H1 (cell line): ENCODE measurements around the gene TFB2M. TPM values are rescaled to one million over a fixed set of nuclear protein-coding genes. Genes with fewer than 3 reads are reported as not detected.

Experiments
- BACH1 ChIP-seq: IDR thresholded peaks from 2 replicates; pipeline ENCODE4 v1.6.1; 2012; ENCODE audit warnings: low read length, improper control_type of control experiment
- BRCA1 ChIP-seq: IDR thresholded peaks from 2 replicates; pipeline ENCODE4 v1.6.1; 2012; ENCODE audit warnings: low read depth, low read length, improper control_type of control experiment
- CBX5 ChIP-seq: fragments of 300-800, 300-1000 bp; sonication (generic); IDR thresholded peaks from 2 replicates; pipeline ENCODE4 v1.7.1; 2016; ENCODE audit warnings: antibody characterized with exemption, low read length, low read depth
- CTBP2 ChIP-seq: IDR thresholded peaks from 2 replicates; pipeline ENCODE4 v1.7.0; 2011; ENCODE audit warnings: borderline replicate concordance, mild to moderate bottlenecking, moderate library complexity, mixed read lengths, low read length; ENCODE audit not compliant: insufficient read depth, insufficient read length
- E2F6 ChIP-seq: IDR thresholded peaks from 2 replicates; pipeline ENCODE4 v1.6.1; 2012; ENCODE audit warnings: inconsistent platforms
- EGR1 ChIP-seq: IDR thresholded peaks from 2 replicates; pipeline ENCODE4 v1.6.1; 2011; ENCODE audit warnings: low read depth, low read length, borderline replicate concordance
- EZH2 ChIP-seq: fragments of 200-600 bp; sonication (generic); IDR thresholded peaks from 2 replicates; pipeline ENCODE4 v1.7.1; 2012; ENCODE audit warnings: low read depth, mild to moderate bottlenecking, moderate library complexity, low read length, inconsistent platforms; ENCODE audit not compliant: severe bottlenecking
- HDAC2 ChIP-seq, 2 experiments: fragments of 300-600 bp in 1 of 2; sonication (generic) in 1 of 2; IDR thresholded peaks; 2 replicates each; pipeline ENCODE4 v1.6.1; 2011 to 2012; ENCODE audit warnings: low read depth in 2 of 2, low read length in 2 of 2, mild to moderate bottlenecking in 2 of 2, moderate library complexity in 2 of 2, borderline replicate concordance in 1 of 2, inconsistent platforms in 1 of 2
- JUN ChIP-seq: IDR thresholded peaks from 2 replicates; pipeline ENCODE4 v1.6.1; 2011; ENCODE audit warnings: low read depth, mild to moderate bottlenecking, improper control_type of control experiment, low read length
- JUND ChIP-seq: IDR thresholded peaks from 2 replicates; pipeline ENCODE4 v1.6.1; 2011; ENCODE audit warnings: mild to moderate bottlenecking, improper control_type of control experiment, low read length
- KDM5A ChIP-seq: fragments of 200-600 bp; IDR thresholded peaks from 2 replicates; pipeline ENCODE4 v1.7.1; 2012; ENCODE audit warnings: mild to moderate bottlenecking, low read length, inconsistent platforms, mixed read lengths
- NANOG ChIP-seq: IDR thresholded peaks from 2 replicates; pipeline ENCODE4 v1.6.1; 2011; ENCODE audit warnings: low read length, low read depth, mild to moderate bottlenecking, inconsistent platforms; ENCODE audit not compliant: insufficient read depth, poor library complexity, severe bottlenecking
- POLR2A ChIP-seq, 2 experiments: IDR thresholded peaks; 1 replicate in 1 of 2; 2 replicates in 1 of 2; pipeline ENCODE4 v1.6.1; 2011; ENCODE audit warnings: low read depth in 2 of 2, low read length in 2 of 2, mild to moderate bottlenecking in 2 of 2; ENCODE audit errors: control extremely low read depth in 1 of 2
- RNF2 ChIP-seq: fragments of 200-900, 300-1000 bp; sonication (generic); IDR thresholded peaks from 2 replicates; pipeline ENCODE4 v1.7.1; 2016; ENCODE audit warnings: borderline replicate concordance, low read depth, mild to moderate bottlenecking, antibody characterized with exemption, low read length; ENCODE audit not compliant: poor library complexity, severe bottlenecking; ENCODE audit errors: missing control alignments
- SIN3A ChIP-seq, 2 experiments: IDR thresholded peaks in 1 of 2; conservative IDR thresholded peaks in 1 of 2; 2 replicates each; pipeline ENCODE4 v1.6.1; 2011 to 2012; ENCODE audit warnings: low read length in 2 of 2, improper control_type of control experiment in 1 of 2, low read depth in 1 of 2, mild to moderate bottlenecking in 1 of 2
- SIRT6 ChIP-seq: IDR thresholded peaks from one replicate; pipeline ENCODE4 v1.7.1; 2012; ENCODE audit warnings: low read length, inconsistent platforms
- SP1 ChIP-seq: IDR thresholded peaks from 2 replicates; pipeline ENCODE4 v1.6.1; 2011; ENCODE audit warnings: low read depth, low read length
- SUZ12 ChIP-seq: fragments of 200-600 bp; sonication (generic); IDR thresholded peaks from 2 replicates; pipeline ENCODE4 v1.6.1; 2012; ENCODE audit warnings: mild to moderate bottlenecking, inconsistent platforms, low read length, moderate library complexity, mixed read lengths
- TAF7 ChIP-seq: optimal IDR thresholded peaks from 2 replicates; pipeline ENCODE3; 2011; ENCODE audit warnings: low read depth, mild to moderate bottlenecking, inconsistent platforms, low read length, moderate library complexity, borderline replicate concordance
- TEAD4 ChIP-seq: IDR thresholded peaks from 2 replicates; pipeline ENCODE4 v1.6.1; 2012; ENCODE audit warnings: low read depth, low read length, inconsistent platforms, mixed read lengths
- polyA plus RNA-seq, 7 experiments: library from polyadenylated mRNA; depleted of rRNA in 3 of 7; stranded (reverse) in 5 of 7; unstranded in 2 of 7; fragments of >200 nt in 5 of 7; fragments of 200-250 nt in 2 of 7; gene quantifications; 1 replicate in 5 of 7; 2 replicates in 1 of 7; 4 replicates in 1 of 7; pipeline versions ENCODE4 v1.2.1 to v1.2.3, GENCODE V29; 2011 to 2013; ENCODE audit warnings: missing spikeins in 2 of 7, mixed read lengths in 2 of 7
- total RNA-seq: library from RNA; stranded (reverse); fragmentation: NEBNext Ultra II Directional; extraction: Animal tissue kit (Norgen Biotek cat#: 25700); gene quantifications from 2 replicates; pipeline ENCODE4 v1.2.1, GENCODE V29; 2021
- TF ChIP-seq, protein P1 (sequence below): IDR thresholded peaks from 2 replicates; pipeline ENCODE4 v1.6.1; 2012; ENCODE audit warnings: inconsistent platforms
- TF ChIP-seq, protein P2 (sequence below): IDR thresholded peaks from 2 replicates; pipeline ENCODE4 v1.6.1; 2011; ENCODE audit warnings: low read depth, mild to moderate bottlenecking, low read length; ENCODE audit not compliant: insufficient read depth

Gene TFB2M
- total and polyA plus RNA-seq, 2 of the 8 experiments (the other 6 are each of a cell fraction or from before 2014, with no cell fraction given), result 10.4 to 22.0 TPM

GRCh38 chr1:246506674-246507481, 59.2 kb downstream of the TFB2M start, which contains the start of gene SMYD3 (continued):
- TF ChIP-seq SIN3A (conservative IDR thresholded peaks at IDR 0.05 in 1 of 2, IDR thresholded peaks at IDR 0.05 in 1 of 2; ENCODE audit: low read depth in 1 of 2, low read length in 2 of 2), result 0 out of 4 replicates have a peak, but pooled peaks of 1 of the 2 experiments have one; percentile 48
- no peak for TF ChIP-seq KDM5A
- TF ChIP-seq TAF7, result no peak
- no peak for TF ChIP-seq NANOG
- no peak for TF ChIP-seq EZH2
- no peak for TF ChIP-seq EGR1
- TF ChIP-seq HDAC2 (IDR thresholded peaks at IDR 0.05; ENCODE audit: borderline replicate concordance in 1 of 2, low read depth in 2 of 2, low read length in 2 of 2), result 0 out of 4 replicates have a peak, but pooled peaks of 1 of the 2 experiments have one; percentile 57
- TF ChIP-seq TEAD4, result no peak; the same call in 1 of the 2 replicates
- no peak for TF ChIP-seq SUZ12
- no peak for TF ChIP-seq CTBP2
- TF ChIP-seq RNF2, result no peak
- TF ChIP-seq, protein P1, sequence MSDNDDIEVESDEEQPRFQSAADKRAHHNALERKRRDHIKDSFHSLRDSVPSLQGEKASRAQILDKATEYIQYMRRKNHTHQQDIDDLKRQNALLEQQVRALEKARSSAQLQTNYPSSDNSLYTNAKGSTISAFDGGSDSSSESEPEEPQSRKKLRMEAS, result peak; percentile 76
- no peak for TF ChIP-seq JUN
- TF ChIP-seq E2F6, result peak; percentile 58
- TF ChIP-seq JUND, result no peak
- no peak for TF ChIP-seq CBX5
- peak in 1 of 2 experiments; percentile 43; a peak in 2 of 3 replicates for TF ChIP-seq POLR2A (IDR thresholded peaks at IDR 0.05; ENCODE audit: control extremely low read depth in 1 of 2, low read depth in 2 of 2, low read length in 2 of 2)
- TF ChIP-seq BACH1, result no peak
- no peak for TF ChIP-seq SIRT6
- TF ChIP-seq SP1, result no peak
- no peak for TF ChIP-seq BRCA1
- TF ChIP-seq, protein P2, sequence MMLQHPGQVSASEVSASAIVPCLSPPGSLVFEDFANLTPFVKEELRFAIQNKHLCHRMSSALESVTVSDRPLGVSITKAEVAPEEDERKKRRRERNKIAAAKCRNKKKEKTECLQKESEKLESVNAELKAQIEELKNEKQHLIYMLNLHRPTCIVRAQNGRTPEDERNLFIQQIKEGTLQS, result no peak
